Lung (tissue), 12 donors: ENCODE results near the gene KSR1. TPM values are rescaled to one million over a fixed set of nuclear protein-coding genes. Genes with fewer than 3 reads are reported as not detected.

Experiments
- ATAC-seq: fragments of 200-7000 bp; cut with Tn5 transposase; one replicate; pipeline ENCODE4 v1.9.1; 2020; ENCODE audit warnings: moderate number of reproducible peaks; ENCODE audit not compliant: insufficient read depth, low FRiP score
- DNase-seq, 3 donors: peaks; one replicate each; pipeline ENCODE4 v3.0.0-alpha.2; 2013 to 2017
- H3K27ac ChIP-seq, 2 donors: one replicate each; pipeline ENCODE4 v1.5.1; 2013; ENCODE audit warnings: mild to moderate bottlenecking in 2 of 2, moderate library complexity in 2 of 2, control low read depth in 1 of 2, inconsistent platforms in 1 of 2, low read depth in 1 of 2, low read length in 1 of 2
- H3K27me3 ChIP-seq, 3 donors: one replicate each; pipeline ENCODE4 v1.5.1; 2013; ENCODE audit warnings: low read length in 2 of 3; ENCODE audit not compliant: control insufficient read depth in 3 of 3, insufficient read depth in 3 of 3
- H3K36me3 ChIP-seq, 4 donors: one replicate each; pipeline ENCODE4 v1.5.1; 2013; ENCODE audit warnings: low read length in 4 of 4, mild to moderate bottlenecking in 1 of 4, moderate library complexity in 1 of 4; ENCODE audit not compliant: control insufficient read depth in 4 of 4, insufficient read depth in 4 of 4
- H3K4me1 ChIP-seq, 5 donors: one replicate each; pipeline ENCODE4 v1.5.1; 2013; ENCODE audit warnings: low read length in 5 of 5, mild to moderate bottlenecking in 2 of 5, moderate library complexity in 1 of 5; ENCODE audit not compliant: control insufficient read depth in 5 of 5, insufficient read depth in 5 of 5
- H3K4me3 ChIP-seq: one replicate; pipeline ENCODE4 v1.5.1; 2013; ENCODE audit warnings: mild to moderate bottlenecking, control low read depth, moderate library complexity
- H3K9ac ChIP-seq, 2 donors: one replicate each; pipeline ENCODE4 v1.5.1; 2013; ENCODE audit warnings: low read length in 2 of 2, control low read depth in 1 of 2; ENCODE audit not compliant: insufficient read depth in 1 of 2
- H3K9me3 ChIP-seq, 4 donors: one replicate each; pipeline ENCODE4 v1.5.1; 2013; ENCODE audit warnings: low read length in 3 of 4, mild to moderate bottlenecking in 1 of 4, moderate library complexity in 1 of 4; ENCODE audit not compliant: control insufficient read depth in 4 of 4, insufficient read depth in 3 of 4
- CTCF ChIP-seq: IDR thresholded peaks from 2 replicates; pipeline ENCODE4 v1.5.1; 2012; ENCODE audit warnings: mild to moderate bottlenecking; ENCODE audit errors: control extremely low read depth, extremely low read depth
- WGBS, 2 donors: extraction: QIAGEN DNeasy Blood & Tissue Kit; methylation state at CpG; one replicate each; pipeline ENCODE4 v1.1.7; 2013; 5-methylcytosine and 5-hydroxymethylcytosine counted together
- polyA plus RNA-seq, 2 donors: library from polyadenylated mRNA; stranded (reverse); fragments of 200-250 nt; gene quantifications; one replicate each; pipeline ENCODE4 v1.2.1, GENCODE V29; 2013
- total RNA-seq, 2 donors: library from RNA; depleted of rRNA in 1 of 2; stranded (reverse); fragments of >200 nt in 1 of 2; gene quantifications; one replicate each; pipeline ENCODE4 v1.2.1, GENCODE V29; 2014 to 2021
- donor health status: control.
- donor health status: control.
- donor health status: Bipolar disorder and iron deficiency.
- donor health status: healthy.
- donor health status: DM: yes; HTN: yes; CAD: no.

The KSR1 gene
- total and polyA plus RNA-seq, 4 donors: 26.8 to 70.0 (median 42.3) TPM

GRCh38 chr17:27597783-27598320 lies 141.6 kb downstream of the KSR1 start:
- no peak overlapping the region for H3K9ac ChIP-seq
- peaks cover 0 to 18% (median 9%) of the 10 kb centered on the region in 5 donors for H3K4me1 ChIP-seq
- H3K27ac ChIP-seq: peak overlapping the region in 1 of 2 donors; percentile 8
- ATAC-seq (no peak), DNase-seq (no peak)
- no peaks in the 10 kb centered on the region for H3K27me3 ChIP-seq
- TF ChIP-seq CTCF: no peak
- 89 to 94% methylated on average over 5 of the region's 5 CpGs for WGBS, 2 donors
- no peak overlapping the region for H3K4me3 ChIP-seq
- H3K9me3 ChIP-seq: no peaks in the 10 kb centered on the region
- H3K36me3 ChIP-seq: peaks cover 0 to 39% (median 32%) of the 10 kb centered on the region in 4 donors

DNA sequence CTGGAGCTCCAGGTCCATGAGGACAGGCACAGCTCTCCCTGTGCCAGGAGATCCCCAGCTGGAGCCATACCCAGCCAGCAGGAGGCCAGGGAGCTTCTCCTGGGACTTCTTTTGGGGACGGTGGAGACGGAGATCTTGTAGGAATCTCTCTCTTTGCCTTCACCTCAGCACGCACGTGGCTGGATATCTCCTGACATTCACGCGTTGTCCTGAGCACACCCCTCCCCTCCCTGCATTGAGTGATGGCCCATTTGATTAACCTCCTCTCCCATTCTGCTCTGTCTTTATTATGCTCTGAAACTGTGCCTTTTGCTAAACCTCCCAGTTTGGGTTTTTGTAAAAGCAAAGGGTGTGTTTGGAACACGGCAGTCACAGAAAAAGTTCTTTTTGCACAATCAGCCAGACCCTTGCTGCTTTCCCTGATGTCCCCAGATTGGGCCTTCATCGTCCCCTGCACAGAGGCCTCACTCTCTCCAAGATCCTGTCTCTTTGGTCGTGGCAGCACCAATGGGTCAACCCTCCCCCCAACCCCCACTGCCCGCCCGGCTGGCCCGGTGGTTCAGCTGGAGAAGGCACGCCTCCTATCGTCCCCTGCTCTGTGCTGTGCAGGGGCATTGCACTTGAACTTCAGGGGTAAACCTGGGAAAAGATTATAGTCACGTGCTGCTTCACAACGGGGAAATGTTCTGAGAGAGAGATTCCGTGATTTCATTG lies 142.2 kb downstream of the KSR1 start:
- WGBS, 2 donors: 88 to 91% methylated on average over 17 of the region's 17 CpGs
- Histone ChIP-seq H3K4me3 (no peak overlapping the region), H3K9me3 (no peaks in the 10 kb centered on the region), H3K27me3 (no peaks in the 10 kb centered on the region), H3K4me1 (peaks cover 0 to 18% (median 9%) of the 10 kb centered on the region in 5 donors), H3K9ac (no peak overlapping the region), H3K27ac (peak overlapping the region in 1 of 2 donors; percentile 8), H3K36me3 (peaks cover 0 to 32% (median 29%) of the 10 kb centered on the region in 4 donors)
- ATAC-seq (no peak), DNase-seq (no peak)
- no peak for TF ChIP-seq CTCF

- Histone ChIP-seq H3K27ac (no peak overlapping the region), H3K9ac (no peak overlapping the region), H3K27me3 (no peaks in the 10 kb centered on the region), H3K9me3 (no peaks in the 10 kb centered on the region), H3K36me3 (peaks cover 0 to 31% (median 29%) of the 10 kb centered on the region in 4 donors), H3K4me3 (no peak overlapping the region), H3K4me1 (peaks cover 0 to 17% (median 9%) of the 10 kb centered on the region in 5 donors)
- ATAC-seq: no peak
- TF ChIP-seq CTCF: no peak
- no peak for DNase-seq
- WGBS, 2 donors: 93 to 95% methylated on average over 8 of the region's 8 CpGs
Measured at GRCh38 chr17:27600471-27600870, 144.2 kb downstream of the KSR1 start.
